VCaP (cell line): ENCODE measurements around the gene RAB31.
"Not testable (repeated sequence)": the region's sequence is repeated elsewhere in the genome, so short reads cannot be mapped to it uniquely, and the experiment has no call there.

Experiments
- H3K27ac ChIP-seq: fragments of 450-650 bp; 2 replicates; pipeline ENCODE4 v1.5.1; 2017
- CTCF ChIP-seq: fragments of 450-650 bp; conservative IDR thresholded peaks from 2 replicates; pipeline ENCODE4 v1.5.1; 2017; ENCODE audit warnings: mild to moderate bottlenecking, moderate library complexity

Gene RAB31

GRCh38 chr18:9850309-9850708 lies 142.2 kb downstream of the RAB31 start:
- no peak overlapping the region for H3K27ac ChIP-seq
- TF ChIP-seq CTCF, result no peak

GRCh38 chr18:9851511-9851910 lies 143.4 kb downstream of the RAB31 start:
- H3K27ac ChIP-seq, result no peak overlapping the region
- TF ChIP-seq CTCF, result no peak

GRCh38 chr18:9852266-9853081 lies 144.4 kb downstream of the RAB31 start:
- TF ChIP-seq CTCF, result no peak
- H3K27ac ChIP-seq, result no peak overlapping the region

GRCh38 chr18:9854801-9855676 lies 146.9 kb downstream of the RAB31 start:
- TF ChIP-seq CTCF, result no peak
- H3K27ac ChIP-seq, result no peak overlapping the region

- H3K27ac ChIP-seq, result no peak overlapping the region
These were observed 147.6 kb downstream of the RAB31 start for GRCh38 chr18:9855681-9856080.

GRCh38 chr18:9856092-9856491 lies 148.0 kb downstream of the RAB31 start:
- TF ChIP-seq CTCF, result no peak
- no peak overlapping the region for H3K27ac ChIP-seq

More at GRCh38 chr18:9855681-9856080, 147.6 kb downstream of the RAB31 start:
- no peak for TF ChIP-seq CTCF

- not testable (repeated sequence) for H3K27ac ChIP-seq
These were observed 149.4 kb downstream of the RAB31 start for GRCh38 chr18:9857479-9857998.
